ENCODE measurements around the gene ARMCX2.

Gene ARMCX2

DNA sequence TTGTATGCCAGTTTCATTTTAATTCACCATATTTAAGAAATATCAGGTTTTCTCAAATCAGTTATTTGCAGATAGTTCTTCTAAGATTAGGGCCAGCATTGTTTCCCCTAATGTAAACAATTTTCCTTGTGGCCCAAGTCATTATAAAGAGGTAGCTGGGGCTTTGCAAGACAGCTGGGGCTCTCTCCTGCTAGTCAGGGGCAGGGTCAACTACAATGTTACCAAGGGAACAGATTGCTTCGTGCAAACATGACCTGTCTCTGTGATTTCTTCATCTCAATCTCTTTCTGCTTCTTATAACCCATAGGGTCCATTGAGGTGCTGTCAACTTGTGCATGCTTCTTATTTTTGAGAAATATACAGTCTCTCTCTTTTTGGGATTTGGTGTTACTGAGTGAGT, 53.9 kb downstream of the ARMCX2 start:
- TF ChIP-seq SIN3A (IDR thresholded peaks at IDR 0.05; ENCODE audit: borderline replicate concordance, insufficient read depth, low read length) (no peak), TAF1 (IDR thresholded peaks at IDR 0.05; ENCODE audit: borderline replicate concordance, insufficient read depth, low read length) (no peak), FOXP2 (optimal IDR thresholded peaks at IDR 0.05; ENCODE audit: borderline replicate concordance, extremely low read depth, extremely low read length, insufficient read depth) (no peak), POLR2AphosphoS5 (IDR thresholded peaks at IDR 0.05; ENCODE audit: low read depth, low read length) (no peak)
- TF ChIP-seq, protein P1, sequence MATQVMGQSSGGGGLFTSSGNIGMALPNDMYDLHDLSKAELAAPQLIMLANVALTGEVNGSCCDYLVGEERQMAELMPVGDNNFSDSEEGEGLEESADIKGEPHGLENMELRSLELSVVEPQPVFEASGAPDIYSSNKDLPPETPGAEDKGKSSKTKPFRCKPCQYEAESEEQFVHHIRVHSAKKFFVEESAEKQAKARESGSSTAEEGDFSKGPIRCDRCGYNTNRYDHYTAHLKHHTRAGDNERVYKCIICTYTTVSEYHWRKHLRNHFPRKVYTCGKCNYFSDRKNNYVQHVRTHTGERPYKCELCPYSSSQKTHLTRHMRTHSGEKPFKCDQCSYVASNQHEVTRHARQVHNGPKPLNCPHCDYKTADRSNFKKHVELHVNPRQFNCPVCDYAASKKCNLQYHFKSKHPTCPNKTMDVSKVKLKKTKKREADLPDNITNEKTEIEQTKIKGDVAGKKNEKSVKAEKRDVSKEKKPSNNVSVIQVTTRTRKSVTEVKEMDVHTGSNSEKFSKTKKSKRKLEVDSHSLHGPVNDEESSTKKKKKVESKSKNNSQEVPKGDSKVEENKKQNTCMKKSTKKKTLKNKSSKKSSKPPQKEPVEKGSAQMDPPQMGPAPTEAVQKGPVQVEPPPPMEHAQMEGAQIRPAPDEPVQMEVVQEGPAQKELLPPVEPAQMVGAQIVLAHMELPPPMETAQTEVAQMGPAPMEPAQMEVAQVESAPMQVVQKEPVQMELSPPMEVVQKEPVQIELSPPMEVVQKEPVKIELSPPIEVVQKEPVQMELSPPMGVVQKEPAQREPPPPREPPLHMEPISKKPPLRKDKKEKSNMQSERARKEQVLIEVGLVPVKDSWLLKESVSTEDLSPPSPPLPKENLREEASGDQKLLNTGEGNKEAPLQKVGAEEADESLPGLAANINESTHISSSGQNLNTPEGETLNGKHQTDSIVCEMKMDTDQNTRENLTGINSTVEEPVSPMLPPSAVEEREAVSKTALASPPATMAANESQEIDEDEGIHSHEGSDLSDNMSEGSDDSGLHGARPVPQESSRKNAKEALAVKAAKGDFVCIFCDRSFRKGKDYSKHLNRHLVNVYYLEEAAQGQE (IDR thresholded peaks at IDR 0.05; ENCODE audit: insufficient read depth in 1 of 2, low read depth in 2 of 2, low read length in 2 of 2), result no peak
